NCI-H1436 treated with DMSO at 0.1 percent for 48 hours (cell line): ENCODE measurements around the gene THRB.
"Not testable (repeated sequence)": the region's sequence is repeated elsewhere in the genome, so short reads cannot be mapped to it uniquely, and the experiment has no call there.

Experiments
- DNase-seq: peaks from one replicate; lab custom pipeline; 2025; lab: John Stamatoyannopoulos, UW

Gene THRB

GRCh38 chr3:24096271-24096670, 398.4 kb downstream of the THRB start:
- DNase-seq, result no peak

- DNase-seq, result not testable (repeated sequence)
Measured at GRCh38 chr3:24094818-24095217, 399.8 kb downstream of the THRB start.

GRCh38 chr3:24088782-24089181, 405.9 kb downstream of the THRB start:
- no peak for DNase-seq

- DNase-seq, result no peak
Measured at GRCh38 chr3:24087469-24087868, 407.2 kb downstream of the THRB start.

- DNase-seq, result peak; percentile 32
Measured at GRCh38 chr3:24086617-24087404, 407.8 kb downstream of the THRB start.

GRCh38 chr3:24086206-24086605, 408.4 kb downstream of the THRB start:
- DNase-seq, result no peak

GRCh38 chr3:24072193-24072592, 422.5 kb downstream of the THRB start:
- no peak for DNase-seq

GRCh38 chr3:24069045-24069444, 425.6 kb downstream of the THRB start:
- DNase-seq, result no peak

- no peak for DNase-seq
Measured at GRCh38 chr3:24067483-24067882, 427.2 kb downstream of the THRB start.
